ENCODE results near the gene UMAD1. TPM values are rescaled to one million over a fixed set of nuclear protein-coding genes. Genes with fewer than 3 reads are reported as not detected.

Gene UMAD1
- total and polyA plus RNA-seq, 2 experiments from 2014 or later: 8.4 to 12.4 TPM

GRCh38 chr7:7612519-7612918 is 28.0 kb upstream of the UMAD1 start:
- H3K4me2 ChIP-seq: no peak overlapping the region
- no peaks in the 10 kb centered on the region for H3K27me3 ChIP-seq (ENCODE audit: insufficient read depth)
- no peaks in the 10 kb centered on the region for H3K4me1 Mint-ChIP-seq
- no peak overlapping the region for H3K27ac Mint-ChIP-seq
- H3K4me3 ChIP-seq: no peak overlapping the region
- H3K9me3 Mint-ChIP-seq: no peaks in the 10 kb centered on the region
- DNase-seq (ENCODE audit: low spot score): no peak
- H3F3A ChIP-seq (replicated peaks; ENCODE audit: low read depth): no peaks in the 10 kb centered on the region
- no peaks in the 10 kb centered on the region for H4K20me1 ChIP-seq (replicated peaks; ENCODE audit: insufficient read depth)
- H3K27ac ChIP-seq (ENCODE audit: low read depth): no peak overlapping the region
- H3K9me2 ChIP-seq (ENCODE audit: insufficient read depth): no peaks in the 10 kb centered on the region
- TF ChIP-seq EZH2phosphoT487 (IDR thresholded peaks at IDR 0.05; ENCODE audit: unreplicated experiment) (no peak), CREB1 (CRISPR knock-in tag; IDR thresholded peaks at IDR 0.05; ENCODE audit: low read depth) (no peak), REST (IDR thresholded peaks at IDR 0.05; ENCODE audit: unreplicated experiment) (no peak), POLR2AphosphoS5 (IDR thresholded peaks at IDR 0.05; ENCODE audit: low read depth) (no peak), ETS1 (IDR thresholded peaks at IDR 0.05) (no peak), ZNF114 (CRISPR knock-in tag; IDR thresholded peaks at IDR 0.05) (no peak), ZNF331 (CRISPR knock-in tag; IDR thresholded peaks at IDR 0.05; ENCODE audit: low read depth) (no peak)
- no peaks in the 10 kb centered on the region for H3K4me1 ChIP-seq (ENCODE audit: insufficient read depth)
- no peaks in the 10 kb centered on the region for H3K27me3 Mint-ChIP-seq (ENCODE audit: insufficient read depth, low read depth, poor library complexity)
- H3K4me3 Mint-ChIP-seq: no peak overlapping the region
- peaks cover 4% of the 10 kb centered on the region; the same call in 2 of the 3 replicates for H3K36me3 Mint-ChIP-seq (ENCODE audit: low read depth)
- no peaks in the 10 kb centered on the region for H3K79me2 ChIP-seq (replicated peaks; ENCODE audit: insufficient read depth)
- no peak overlapping the region for H2AFZ ChIP-seq
- H3K36me3 ChIP-seq (ENCODE audit: insufficient read depth): no peaks in the 10 kb centered on the region
- no peak for ATAC-seq

- ATAC-seq (no peak), DNase-seq (ENCODE audit: low spot score) (no peak)
- Histone ChIP-seq H3K27me3 (ENCODE audit: insufficient read depth) (no peaks in the 10 kb centered on the region), H3K79me2 (replicated peaks; ENCODE audit: insufficient read depth) (no peaks in the 10 kb centered on the region), H2AFZ (no peak overlapping the region), H3K27ac (ENCODE audit: low read depth) (no peak overlapping the region), H4K20me1 (replicated peaks; ENCODE audit: insufficient read depth) (no peaks in the 10 kb centered on the region), H3K4me3 (no peak overlapping the region), H3K4me1 (ENCODE audit: insufficient read depth) (no peaks in the 10 kb centered on the region), H3F3A (replicated peaks; ENCODE audit: low read depth) (no peaks in the 10 kb centered on the region), H3K4me2 (no peak overlapping the region), H3K36me3 (ENCODE audit: insufficient read depth) (no peaks in the 10 kb centered on the region), H3K9me2 (ENCODE audit: insufficient read depth) (no peaks in the 10 kb centered on the region)
- H3K9me3 Mint-ChIP-seq: no peaks in the 10 kb centered on the region
- no peaks in the 10 kb centered on the region for H3K36me3 Mint-ChIP-seq (ENCODE audit: low read depth)
- no peaks in the 10 kb centered on the region for H3K27me3 Mint-ChIP-seq (ENCODE audit: insufficient read depth, low read depth, poor library complexity)
- H3K4me1 Mint-ChIP-seq: no peaks in the 10 kb centered on the region
- H3K4me3 Mint-ChIP-seq: no peak overlapping the region
- no peak overlapping the region for H3K27ac Mint-ChIP-seq
- TF ChIP-seq EZH2phosphoT487 (IDR thresholded peaks at IDR 0.05; ENCODE audit: unreplicated experiment): no peak
- no peak for TF ChIP-seq POLR2AphosphoS5 (IDR thresholded peaks at IDR 0.05; ENCODE audit: low read depth)
- no peak for TF ChIP-seq EZH2 (IDR thresholded peaks at IDR 0.05; ENCODE audit: low read depth, unreplicated experiment)
- no peak for TF ChIP-seq ETS1 (IDR thresholded peaks at IDR 0.05)
- no peak for TF ChIP-seq CTCF (conservative IDR thresholded peaks at IDR 0.05; ENCODE audit: low read depth in 2 of 2)
- no peak for TF ChIP-seq ZNF331 (CRISPR knock-in tag; IDR thresholded peaks at IDR 0.05; ENCODE audit: low read depth)
- no peak for TF ChIP-seq JUNB (IDR thresholded peaks at IDR 0.05; ENCODE audit: unreplicated experiment)
- TF ChIP-seq STAT1 (IDR thresholded peaks at IDR 0.05; ENCODE audit: unreplicated experiment): no peak
- no peak for TF ChIP-seq NANOG (IDR thresholded peaks at IDR 0.05; ENCODE audit: borderline replicate concordance)
- TF ChIP-seq REST (IDR thresholded peaks at IDR 0.05; ENCODE audit: unreplicated experiment): no peak
These were observed 27.3 kb upstream of the UMAD1 start for GRCh38 chr7:7613210-7613609.
